Fibroblast of peridontal ligament (primary cell): ENCODE results near the gene ZBTB48.
"Not testable (repeated sequence)": the region's sequence is repeated elsewhere in the genome, so short reads cannot be mapped to it uniquely, and the experiment has no call there.

Experiments
- DNase-seq: peaks from one replicate; pipeline ENCODE4 v3.0.0-alpha.2; 2010; ENCODE audit errors: extremely low read depth

Gene ZBTB48

DNA sequence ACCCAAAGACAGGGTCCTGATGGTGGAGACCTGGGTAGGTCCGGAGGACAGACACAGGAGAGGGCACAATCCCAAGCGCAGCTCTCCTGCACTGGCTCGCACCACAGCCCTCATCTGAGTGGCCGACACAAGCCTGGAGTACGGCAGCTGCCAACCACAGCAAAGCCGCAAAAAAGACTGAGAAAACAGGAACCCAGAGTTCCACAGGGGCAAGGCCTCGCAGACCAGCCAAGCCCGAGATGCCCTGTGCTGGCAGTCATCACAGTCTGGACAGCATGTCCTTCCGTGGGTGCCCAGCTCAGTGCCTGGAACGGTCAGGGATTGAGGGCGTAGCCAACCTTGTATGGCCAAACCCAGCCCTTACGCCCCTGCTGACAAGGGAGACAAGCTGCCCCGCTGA, 11.4 kb downstream of the ZBTB48 start:
- no peak for DNase-seq

DNA sequence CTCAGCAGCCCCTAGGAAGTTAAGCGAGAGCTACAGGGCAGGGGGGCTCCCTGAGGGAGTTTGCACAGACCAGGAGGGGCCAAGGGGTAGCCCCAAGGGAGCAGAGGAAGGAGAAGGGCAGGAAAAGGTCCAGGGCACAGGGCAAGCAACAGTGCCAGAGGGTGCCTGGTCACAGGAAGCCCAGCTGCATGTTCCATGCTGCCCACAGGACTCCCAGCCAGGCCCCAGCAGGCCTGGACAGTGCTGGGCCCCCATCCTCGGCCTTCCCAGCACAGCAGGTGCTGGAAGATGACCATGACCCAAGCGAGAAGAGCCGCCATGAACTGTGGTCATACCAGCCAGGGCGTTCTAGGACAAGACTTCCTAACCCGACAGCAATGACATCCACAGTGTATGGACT, 11.8 kb downstream of the ZBTB48 start:
- no peak for DNase-seq

DNA sequence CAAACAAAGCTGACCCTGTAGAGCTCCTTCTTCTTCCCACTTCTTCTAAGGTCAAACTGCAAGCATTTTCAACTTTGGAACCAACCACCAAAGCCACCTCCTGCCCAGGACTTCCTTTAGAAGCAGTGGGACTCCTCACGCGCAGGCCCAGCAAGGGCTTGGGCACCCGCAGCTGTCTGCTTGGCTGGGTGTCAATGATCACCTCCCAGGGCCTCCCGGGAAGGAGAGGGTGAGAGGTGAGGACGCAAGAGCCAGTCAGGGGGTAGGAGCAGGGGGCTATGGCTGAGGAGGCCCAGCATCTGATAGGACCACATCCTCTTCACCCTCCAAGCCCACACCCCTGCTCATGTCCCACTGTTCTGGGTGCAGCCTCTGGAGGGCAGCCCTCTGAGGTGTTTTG, 12.6 kb downstream of the ZBTB48 start:
- DNase-seq, result no peak

DNA sequence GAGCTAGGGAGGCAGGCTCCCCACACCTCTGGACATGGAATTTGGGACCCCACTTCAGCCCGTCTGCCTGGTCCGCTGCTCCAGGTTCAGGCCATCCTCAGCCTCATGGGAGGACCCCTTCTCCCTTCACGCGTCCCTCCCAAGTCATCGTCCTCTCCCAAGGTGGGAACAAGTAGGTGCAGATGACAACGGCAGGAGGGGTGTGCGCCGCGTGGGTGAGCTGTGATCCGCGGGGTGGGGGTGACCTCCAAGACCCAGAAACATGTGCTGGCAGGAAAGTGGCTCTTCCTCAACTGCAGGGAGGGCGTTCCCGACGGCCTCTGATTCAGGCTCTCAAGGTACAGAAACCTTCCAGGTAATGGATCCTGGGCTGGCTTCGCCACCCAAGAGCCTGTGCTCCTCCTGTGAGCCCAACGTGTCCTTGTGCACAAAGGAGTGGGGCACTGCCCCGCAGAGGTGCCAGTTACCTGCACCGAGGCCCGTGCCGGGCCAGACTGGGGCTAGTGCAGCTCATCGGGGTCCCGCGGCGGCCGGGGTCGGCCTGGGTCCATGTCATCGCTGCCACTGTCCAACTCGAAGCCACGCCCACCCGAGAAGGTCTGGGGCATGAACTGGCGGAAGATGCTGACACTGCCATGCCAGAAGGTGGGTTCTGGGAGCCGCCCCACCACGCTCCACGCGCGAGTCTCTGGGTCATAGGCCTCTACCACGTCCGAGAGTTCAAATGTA, 13.2 kb downstream of the ZBTB48 start:
- DNase-seq, result no peak

DNA sequence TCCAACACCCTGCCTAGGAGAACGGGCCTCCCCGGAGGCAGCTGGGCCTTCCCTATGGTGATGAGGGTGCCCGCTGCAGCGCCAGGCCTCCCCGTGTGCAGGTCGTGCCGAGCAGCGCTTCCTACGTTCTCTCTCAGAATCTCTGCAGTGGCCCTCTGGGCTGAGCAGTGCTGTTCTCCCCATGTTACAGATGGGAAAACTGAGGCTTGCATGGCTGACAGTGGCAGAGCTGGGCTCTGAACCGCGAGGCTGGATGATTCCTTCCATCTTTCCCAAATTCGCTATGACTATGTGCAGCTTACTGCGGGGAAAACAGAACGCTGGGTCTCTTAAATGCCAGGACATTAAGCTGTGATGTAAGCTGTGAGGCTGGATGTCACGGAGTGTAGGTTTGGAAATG, 14.0 kb downstream of the ZBTB48 start:
- DNase-seq, result no peak

DNA sequence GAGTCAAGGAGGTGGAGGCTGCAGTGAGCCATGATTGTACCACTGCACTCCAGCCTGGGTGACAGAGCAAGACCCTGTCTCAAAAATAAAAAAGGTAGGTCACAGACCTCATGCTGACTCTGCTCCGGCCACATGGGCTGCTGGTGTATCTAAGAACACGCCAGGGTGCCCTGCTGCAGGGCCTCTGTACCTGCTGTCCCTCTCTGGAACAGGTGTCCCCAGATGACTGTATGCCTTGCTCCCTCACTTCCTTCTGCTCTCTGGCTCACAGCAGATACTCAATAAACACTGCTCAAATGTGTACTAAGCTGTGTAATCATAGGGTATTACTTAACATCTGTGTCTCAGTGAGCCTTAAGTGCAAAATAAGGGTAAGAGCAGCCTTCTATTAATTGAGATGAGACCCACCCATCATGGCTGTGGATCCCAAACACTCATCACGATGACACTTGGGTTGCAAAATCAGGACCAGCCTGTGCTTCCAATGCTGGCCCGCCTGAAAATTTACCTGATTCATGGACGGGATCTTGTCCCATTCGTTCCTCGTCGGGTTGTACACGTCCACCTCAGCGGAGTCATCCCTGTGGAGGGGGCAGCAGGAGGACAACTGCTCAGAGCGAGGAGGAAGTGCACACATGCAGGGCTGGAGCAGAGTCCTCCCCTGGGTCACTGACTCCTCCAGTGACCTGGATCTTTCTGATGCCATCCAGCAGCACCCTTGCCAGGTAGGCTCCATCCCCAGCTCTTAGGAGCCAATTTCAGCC, 15.4 kb downstream of the ZBTB48 start:
- no peak for DNase-seq

DNA sequence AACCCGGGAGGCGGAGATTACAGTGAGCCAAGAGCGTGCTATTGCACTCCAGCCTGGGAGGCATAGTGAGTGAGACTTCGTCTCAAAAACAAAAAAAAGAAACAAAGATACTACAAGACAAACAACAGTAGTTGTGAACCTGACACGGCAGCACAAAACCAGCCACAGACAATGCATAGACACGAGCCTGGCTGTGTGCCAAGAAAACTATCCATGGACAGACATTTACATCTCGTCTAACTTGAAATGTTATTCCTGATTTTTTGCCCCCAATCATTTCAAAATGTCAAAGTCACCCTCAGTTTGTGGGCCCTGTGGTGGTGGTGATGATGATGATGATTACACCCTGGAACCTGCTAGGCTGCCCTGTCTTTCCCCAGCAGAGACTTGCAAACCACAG, 16.6 kb downstream of the ZBTB48 start:
- no peak for DNase-seq

DNA sequence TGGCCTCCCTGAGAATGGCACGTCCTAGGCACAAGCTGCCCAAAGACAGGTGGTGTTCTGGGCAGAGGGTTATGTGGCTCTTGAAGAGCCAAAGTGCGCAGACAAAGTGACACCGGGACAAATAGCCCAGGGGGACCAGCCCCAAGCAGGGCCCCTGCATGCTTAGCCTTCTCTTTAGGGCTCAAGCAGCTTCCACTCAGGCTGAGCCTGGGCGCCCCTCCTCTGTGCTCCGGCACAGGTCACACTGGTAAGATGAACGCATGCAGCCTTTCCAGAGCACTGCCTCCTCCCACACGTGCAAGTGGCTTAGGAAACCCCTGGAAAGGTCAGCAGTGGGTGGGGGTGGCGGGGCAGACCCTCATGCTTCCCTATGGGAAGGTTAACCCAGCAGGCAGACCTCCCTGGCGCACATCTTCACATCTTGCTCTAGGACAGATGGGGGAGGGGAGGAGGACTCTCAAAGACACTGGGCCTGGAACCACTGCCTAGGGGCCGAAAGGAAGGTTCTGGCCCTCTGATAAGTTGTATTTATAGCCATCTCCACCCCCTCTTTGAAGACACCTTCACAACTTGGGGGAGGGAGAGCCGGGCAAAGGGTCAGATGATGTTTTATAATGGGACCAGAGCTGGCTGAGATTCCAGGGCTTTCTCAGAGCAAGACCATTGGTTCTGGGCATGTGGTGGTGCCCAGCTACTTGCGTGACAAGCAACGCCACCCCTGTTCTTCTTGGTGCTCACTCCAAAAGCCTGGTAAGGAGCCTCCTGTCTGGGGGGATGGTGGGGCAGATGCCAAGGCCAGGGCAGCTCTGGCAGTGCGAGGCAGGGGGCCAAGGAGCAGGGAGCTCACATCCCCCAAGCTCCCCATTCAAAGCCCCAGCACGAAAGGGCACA, 17.3 kb downstream of the ZBTB48 start:
- no peak for DNase-seq

DNA sequence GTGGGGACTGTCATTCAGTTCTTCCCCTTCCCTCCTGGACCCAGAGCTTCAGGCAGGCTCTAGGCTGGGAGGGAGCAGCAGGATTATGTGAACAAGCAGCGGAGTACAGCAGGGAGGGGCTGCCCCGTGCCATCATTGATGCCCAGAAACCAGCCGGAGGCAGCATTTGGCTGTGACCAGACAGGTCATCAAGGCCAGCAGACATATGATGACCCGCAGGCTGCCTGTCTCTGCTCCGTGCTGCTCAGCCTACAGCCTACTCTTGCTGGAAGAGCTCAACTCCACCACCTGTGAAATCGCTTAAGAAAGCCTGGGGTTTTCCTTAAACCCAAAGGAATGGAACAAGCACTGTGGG, 18.0 kb downstream of the ZBTB48 start:
- no peak for DNase-seq

DNA sequence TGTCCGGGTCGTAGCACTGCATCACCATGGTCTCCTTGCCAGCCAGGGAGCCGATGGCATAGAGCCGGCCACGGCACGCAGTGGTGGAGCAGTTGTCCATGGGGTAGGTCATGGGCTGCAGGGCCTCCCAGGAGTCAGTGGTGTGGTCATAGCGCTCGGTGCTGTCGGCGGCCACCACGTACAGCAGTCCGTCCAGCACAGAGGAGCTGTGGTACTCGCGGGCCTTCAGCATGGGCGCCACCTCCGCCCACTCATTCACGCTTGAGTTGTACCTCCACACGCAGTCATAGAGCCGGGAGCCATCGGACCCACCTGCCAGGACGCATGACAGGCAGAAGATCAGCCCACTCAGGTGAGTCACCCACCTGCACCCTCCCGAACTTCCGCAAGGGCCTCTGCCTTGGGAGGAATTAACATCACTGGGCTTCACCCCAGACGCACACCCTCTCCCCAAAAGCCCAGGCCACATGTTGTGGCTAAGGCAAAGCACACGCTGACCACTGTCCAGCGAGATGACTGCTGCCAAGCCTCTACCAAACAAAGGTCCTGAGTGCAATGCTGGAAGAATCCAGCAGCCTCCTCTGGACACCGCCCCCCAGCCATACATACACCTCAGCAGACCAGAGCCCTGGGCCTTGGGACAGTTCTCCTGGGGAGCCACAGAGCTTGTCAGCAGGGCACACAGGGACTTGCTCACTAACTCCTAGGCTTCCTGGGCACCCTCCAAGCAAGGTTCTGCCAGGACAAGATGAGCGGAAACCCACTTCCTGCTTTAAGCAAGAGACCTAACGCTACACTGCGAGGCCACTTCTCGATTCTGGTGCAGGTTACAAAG, 19.6 kb downstream of the ZBTB48 start:
- no peak for DNase-seq

DNA sequence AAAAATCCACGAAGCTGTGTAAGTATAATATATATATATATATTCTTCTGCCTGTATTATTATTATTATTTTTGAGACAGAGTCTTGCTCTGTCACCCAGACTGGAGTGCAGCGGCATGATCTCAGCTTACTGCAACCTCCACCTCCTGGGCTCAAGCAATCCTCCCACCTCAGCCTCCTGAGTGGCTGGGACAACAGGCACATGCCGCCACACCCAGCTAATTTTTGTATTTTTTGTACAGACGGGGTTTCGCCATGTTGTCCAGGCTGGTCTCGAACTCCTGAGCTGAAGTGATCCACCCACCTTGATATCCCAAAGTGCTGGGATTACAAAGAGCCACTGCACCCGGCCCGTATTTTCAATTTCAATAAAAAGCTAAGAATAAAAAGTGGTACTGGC, 20.2 kb downstream of the ZBTB48 start:
- not testable (repeated sequence) for DNase-seq

DNA sequence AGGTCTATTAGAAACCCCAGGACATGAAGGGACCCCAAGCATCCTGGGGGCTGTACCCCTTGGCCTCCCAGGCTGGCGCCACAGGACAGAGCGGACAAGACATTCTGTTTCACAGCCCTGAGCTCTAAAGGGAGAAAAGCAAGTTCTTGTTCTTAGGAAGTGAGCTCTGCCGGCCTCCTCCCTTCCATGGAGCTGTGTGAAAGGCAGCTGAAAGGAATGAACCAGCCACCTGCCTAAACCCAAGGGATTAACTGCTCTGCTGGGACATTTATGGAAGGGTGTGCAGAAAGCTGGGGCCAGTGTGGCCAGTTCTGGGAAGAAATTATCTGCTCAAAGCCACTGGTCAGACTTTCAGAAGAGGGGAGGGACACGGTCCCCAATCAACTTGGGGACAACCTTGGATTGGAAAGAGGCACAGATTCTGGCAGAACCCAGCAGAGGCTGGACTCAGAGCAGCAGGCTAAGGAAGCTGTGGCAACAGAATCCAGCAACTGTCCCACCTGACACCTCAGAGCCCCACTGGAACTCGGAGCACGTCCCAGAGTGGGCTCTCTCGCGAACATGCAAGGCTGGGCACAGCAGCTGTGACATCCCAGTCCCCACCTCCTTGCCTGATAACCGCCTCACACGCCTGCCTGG, 20.7 kb downstream of the ZBTB48 start:
- no peak for DNase-seq

DNA sequence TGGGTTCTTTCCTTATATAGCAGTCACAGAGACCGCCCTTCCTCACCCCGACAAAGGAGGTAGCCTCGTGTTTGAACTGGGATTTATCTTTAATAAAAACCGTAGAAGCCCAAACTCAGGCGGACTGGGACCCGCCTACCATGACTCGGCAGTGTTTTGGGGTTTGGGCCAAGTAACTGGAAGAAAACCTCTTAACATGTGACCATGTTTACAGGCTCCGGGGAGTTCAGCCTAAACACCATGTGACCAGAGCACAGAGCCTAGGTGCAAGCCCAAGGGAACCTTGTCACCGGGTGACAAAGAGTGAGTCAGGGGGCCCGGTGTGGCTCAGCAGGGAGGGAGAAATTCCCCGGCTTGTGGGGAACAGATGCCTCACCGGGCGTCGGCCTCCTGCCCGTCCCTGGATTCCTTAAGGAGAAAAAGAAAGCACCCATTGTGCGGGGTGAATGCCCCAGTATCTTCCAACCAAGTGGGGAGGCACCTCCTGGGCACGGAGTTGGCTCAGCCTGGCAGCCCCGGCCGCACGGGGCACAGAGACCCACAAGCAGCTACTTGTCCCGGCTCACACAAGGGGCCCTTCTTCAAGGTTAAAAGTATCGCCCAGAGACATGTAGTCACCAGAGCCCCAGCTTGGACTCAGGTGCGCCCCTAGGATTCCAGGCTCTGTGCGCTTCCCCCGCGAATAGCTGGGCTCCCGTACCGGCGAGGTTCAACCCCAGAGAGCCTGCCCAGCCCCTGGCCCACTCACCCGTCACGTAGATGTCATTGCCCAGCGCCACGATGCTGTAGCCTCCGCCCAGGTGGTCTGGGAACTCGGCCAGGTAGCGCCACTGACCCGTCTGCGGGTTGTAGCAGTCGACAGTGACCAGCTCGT, 21.5 kb downstream of the ZBTB48 start:
- DNase-seq, result peak; percentile 94

DNA sequence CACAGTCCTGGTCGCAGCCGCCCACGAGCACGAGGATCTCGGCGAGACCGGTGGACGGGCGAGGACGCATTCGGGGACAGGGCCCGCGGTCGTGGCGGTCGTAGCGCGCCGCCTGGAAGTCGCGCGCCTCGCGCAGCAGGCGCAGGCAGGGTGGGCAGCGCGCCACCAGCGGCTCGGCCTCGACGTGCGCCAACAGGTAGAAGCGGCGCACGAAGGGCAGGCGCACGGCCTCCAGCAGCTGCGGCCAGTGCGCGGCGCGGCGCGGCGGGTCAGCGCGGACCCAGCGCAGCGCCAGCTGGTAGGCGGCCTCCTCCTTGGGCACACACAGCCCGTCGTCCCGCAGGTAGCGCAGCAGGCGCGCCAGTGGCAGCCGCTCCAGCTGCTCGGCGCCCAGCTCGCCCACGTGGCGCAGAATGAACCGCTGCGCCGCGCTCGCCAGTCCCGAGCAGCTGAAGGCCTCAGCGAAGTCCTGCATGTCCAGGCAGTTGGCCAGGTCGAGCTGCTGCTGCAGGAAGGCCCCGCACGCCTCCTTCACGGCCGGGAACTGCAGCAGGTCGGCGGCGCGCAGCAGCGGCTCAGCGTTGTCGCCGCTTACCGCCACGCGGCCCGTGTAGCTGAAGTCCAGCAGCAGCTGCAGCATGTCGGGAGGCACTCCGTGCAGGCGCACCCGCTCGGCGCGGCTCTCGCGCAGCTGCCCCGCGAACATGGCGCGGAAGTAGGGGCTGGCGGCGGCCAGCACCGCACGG, 22.3 kb downstream of the ZBTB48 start:
- peak; percentile 40 for DNase-seq

DNA sequence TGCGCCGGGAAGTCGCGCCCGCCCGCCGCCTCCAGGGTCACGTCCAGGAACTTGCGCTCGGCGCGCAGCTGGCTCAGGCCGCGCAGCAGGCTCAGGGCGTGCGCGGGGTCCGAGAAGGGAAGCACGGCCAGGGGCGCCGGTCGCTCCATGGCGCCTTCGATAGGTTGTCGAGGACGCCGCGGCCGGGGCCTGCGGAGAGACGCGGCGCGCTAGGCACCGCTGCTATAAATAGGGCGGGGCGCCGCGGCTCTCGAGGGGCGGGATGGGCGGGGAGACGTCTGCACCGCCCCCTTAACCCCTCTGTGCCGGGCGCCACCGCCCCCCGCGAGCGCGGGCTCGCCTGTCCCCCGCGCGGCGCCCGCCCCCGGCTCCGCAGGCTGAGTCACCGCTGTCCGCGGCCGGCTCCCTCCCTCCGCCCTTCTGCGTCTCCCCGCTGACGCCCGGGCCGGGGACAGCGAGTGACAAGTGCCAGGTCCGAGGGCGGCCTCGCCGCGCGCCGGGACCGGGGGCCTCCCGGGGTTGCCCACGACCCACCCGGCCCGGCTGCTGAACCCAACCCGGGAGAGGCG, 23.0 kb downstream of the ZBTB48 start, which contains the start of gene KLHL21:
TSS of gene KLHL21 (minus strand) at position 201 of the 569 bp plus-strand sequence. CDS start at position 149, 52 bp downstream.
- peak; percentile 75 for DNase-seq

DNA sequence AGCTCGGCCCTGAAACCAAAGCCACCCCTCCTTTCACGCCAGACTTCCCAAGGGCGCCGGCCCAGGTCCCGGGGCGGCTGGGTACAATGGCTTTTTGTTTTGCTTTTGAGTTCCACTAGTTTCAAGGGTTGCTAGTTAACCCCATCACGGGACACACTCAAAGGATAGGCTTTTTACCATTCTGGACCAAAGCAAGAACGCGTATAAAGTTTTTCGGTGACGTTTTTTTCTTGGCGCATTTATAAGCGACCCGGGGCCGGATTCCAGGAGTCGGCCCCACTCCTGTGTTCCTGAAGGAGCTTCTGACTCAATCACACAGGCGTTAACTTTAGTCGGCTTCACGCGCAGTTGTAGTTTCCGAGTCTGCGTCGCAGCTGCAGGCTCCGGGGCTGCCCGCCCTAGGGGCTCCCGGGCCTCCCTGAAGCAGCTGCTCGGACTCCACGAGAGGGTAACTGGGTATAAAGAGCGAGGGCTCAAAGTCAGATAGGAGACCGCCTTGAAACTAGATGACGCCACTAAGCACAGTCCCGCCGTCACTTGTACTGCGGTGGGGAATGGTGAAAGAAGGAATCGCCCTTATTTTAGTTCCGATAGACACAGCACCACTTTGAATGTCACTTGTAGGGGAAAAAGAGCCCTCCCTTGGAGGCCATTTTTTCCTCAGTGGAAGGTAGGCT, 23.6 kb downstream of the ZBTB48 start:
- peak; percentile 85 for DNase-seq

DNA sequence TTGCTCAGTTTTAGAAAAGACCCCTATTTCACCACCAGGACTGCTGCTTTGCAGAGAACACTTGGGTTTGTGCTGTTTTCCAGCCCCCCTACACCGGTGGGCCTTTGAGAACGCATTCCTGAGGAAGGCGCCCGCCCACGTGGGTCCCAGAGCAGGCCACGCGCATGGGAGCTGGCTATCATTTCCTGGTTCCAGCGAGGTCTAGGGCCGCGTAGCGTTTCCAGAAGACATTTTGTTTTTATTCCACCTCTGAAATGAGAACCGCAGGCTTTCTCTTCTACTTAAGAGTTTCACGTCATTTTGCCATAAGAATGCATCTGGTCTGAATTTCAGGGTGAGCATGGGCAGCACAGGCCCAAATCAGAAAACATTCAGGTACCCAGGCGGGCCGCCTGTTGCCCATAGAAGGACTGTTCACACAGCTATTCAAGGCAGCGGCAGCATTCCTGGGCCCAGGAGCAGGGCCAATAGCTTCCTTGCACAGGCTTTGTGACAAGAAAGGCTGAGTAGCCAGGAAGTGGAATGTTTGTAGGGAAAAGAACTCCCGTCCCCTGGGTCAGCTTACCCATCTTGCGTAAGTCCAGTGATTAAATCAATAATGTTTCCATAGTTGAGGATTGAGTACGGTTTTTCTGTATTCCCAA, 24.2 kb downstream of the ZBTB48 start:
- DNase-seq, result peak; percentile 95
